ENCODE results near the gene CITED4.

CITED4 gene

DNA sequence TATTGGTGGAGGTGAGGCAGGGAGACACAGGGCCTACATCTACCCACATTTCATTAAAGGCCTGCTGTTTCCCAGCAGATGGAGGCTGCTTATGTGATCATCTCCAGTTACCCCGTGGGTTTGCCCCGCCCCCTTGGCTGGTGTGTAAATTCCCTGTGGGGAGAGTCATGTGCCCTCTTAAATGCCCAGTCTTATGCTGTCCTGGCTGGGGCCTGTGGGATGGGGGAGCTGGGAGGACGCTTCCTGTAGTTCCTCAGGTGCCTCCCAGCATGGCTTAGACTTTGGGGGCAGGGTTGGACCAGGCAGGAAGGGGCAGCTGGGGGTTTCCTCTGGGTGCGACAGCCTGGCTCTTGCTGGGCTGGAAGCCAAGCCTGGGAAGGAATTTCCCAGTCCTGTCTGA is 15.5 kb upstream of the CITED4 start:
- Histone ChIP-seq H2AFZ (ENCODE audit: low read length) (no peak overlapping the region), H3K4me2 (ENCODE audit: low read length) (no peak overlapping the region), H3K4me3 (ENCODE audit: low read depth, low read length, poor library complexity, severe bottlenecking) (no peak overlapping the region), H3K36me3 (ENCODE audit: insufficient read depth, low read length) (no peaks in the 10 kb centered on the region; the same call in 1 of the 2 replicates), H3F3A (ENCODE audit: insufficient read depth, low read length) (no peaks in the 10 kb centered on the region), H3K9me2 (ENCODE audit: low read depth, low read length) (no peaks in the 10 kb centered on the region), H4K20me1 (ENCODE audit: insufficient read depth, low read length) (no peaks in the 10 kb centered on the region), H3K9me3 (ENCODE audit: low read length) (peaks cover 7% of the 10 kb centered on the region; the same call in 1 of the 2 replicates), H3K9ac (ENCODE audit: low read length) (no peak overlapping the region), H3K27me3 (ENCODE audit: insufficient read depth, low read length) (peaks cover 9% of the 10 kb centered on the region), H3K79me2 (ENCODE audit: insufficient read depth, low read length) (no peaks in the 10 kb centered on the region), H3K4me1 (ENCODE audit: insufficient read depth, low read length, severe bottlenecking) (no peaks in the 10 kb centered on the region), H3K27ac (ENCODE audit: low read depth, low read length, poor library complexity, severe bottlenecking) (no peak overlapping the region)
- TF ChIP-seq, protein P1, sequence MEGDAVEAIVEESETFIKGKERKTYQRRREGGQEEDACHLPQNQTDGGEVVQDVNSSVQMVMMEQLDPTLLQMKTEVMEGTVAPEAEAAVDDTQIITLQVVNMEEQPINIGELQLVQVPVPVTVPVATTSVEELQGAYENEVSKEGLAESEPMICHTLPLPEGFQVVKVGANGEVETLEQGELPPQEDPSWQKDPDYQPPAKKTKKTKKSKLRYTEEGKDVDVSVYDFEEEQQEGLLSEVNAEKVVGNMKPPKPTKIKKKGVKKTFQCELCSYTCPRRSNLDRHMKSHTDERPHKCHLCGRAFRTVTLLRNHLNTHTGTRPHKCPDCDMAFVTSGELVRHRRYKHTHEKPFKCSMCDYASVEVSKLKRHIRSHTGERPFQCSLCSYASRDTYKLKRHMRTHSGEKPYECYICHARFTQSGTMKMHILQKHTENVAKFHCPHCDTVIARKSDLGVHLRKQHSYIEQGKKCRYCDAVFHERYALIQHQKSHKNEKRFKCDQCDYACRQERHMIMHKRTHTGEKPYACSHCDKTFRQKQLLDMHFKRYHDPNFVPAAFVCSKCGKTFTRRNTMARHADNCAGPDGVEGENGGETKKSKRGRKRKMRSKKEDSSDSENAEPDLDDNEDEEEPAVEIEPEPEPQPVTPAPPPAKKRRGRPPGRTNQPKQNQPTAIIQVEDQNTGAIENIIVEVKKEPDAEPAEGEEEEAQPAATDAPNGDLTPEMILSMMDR (IDR thresholded peaks at IDR 0.05; ENCODE audit: low read length), result no peak
- no peak for TF ChIP-seq EZH2 (IDR thresholded peaks at IDR 0.05; ENCODE audit: borderline replicate concordance, low read length)

- H2AFZ ChIP-seq (ENCODE audit: low read length), result no peak overlapping the region
- H3K4me1 ChIP-seq (ENCODE audit: insufficient read depth, low read length, severe bottlenecking), result no peaks in the 10 kb centered on the region
- H3F3A ChIP-seq (ENCODE audit: insufficient read depth, low read length), result no peaks in the 10 kb centered on the region
- no peaks in the 10 kb centered on the region for H3K79me2 ChIP-seq (ENCODE audit: insufficient read depth, low read length)
- no peak overlapping the region for H3K4me2 ChIP-seq (ENCODE audit: low read length)
- peaks cover 7% of the 10 kb centered on the region; the same call in 1 of the 2 replicates for H3K9me3 ChIP-seq (ENCODE audit: low read length)
- no peak overlapping the region for H3K9ac ChIP-seq (ENCODE audit: low read length)
- H3K9me2 ChIP-seq (ENCODE audit: low read depth, low read length), result no peaks in the 10 kb centered on the region
- H3K4me3 ChIP-seq (ENCODE audit: low read depth, low read length, poor library complexity, severe bottlenecking), result no peak overlapping the region
- no peaks in the 10 kb centered on the region; the same call in 1 of the 2 replicates for H3K36me3 ChIP-seq (ENCODE audit: insufficient read depth, low read length)
- H3K27ac ChIP-seq (ENCODE audit: low read depth, low read length, poor library complexity, severe bottlenecking), result no peak overlapping the region
- H4K20me1 ChIP-seq (ENCODE audit: insufficient read depth, low read length), result no peaks in the 10 kb centered on the region
- no peak for TF ChIP-seq EZH2 (IDR thresholded peaks at IDR 0.05; ENCODE audit: borderline replicate concordance, low read length)
- H3K27me3 ChIP-seq (ENCODE audit: insufficient read depth, low read length), result peaks cover 7% of the 10 kb centered on the region
Observed at GRCh38 chr1:40876891-40877290, 14.7 kb upstream of the CITED4 start.

DNA sequence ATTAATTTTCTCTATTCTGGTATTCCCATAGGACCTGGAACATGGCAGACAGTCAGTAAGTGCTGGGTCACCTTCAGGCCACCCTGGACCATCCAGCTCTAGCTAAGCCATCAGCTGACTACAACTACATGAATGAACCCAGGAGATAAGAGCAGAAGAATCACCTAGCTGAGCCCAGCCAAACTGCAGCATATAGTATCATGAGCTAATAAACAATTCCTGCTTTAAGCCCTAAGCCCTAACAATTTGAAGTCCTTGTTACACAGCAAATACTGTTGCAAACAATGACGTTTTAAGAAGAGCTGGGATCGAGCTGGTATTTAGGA is 14.2 kb upstream of the CITED4 start:
- Histone ChIP-seq H3K79me2 (ENCODE audit: insufficient read depth, low read length) (no peaks in the 10 kb centered on the region), H3K4me3 (ENCODE audit: low read depth, low read length, poor library complexity, severe bottlenecking) (no peak overlapping the region), H3K27ac (ENCODE audit: low read depth, low read length, poor library complexity, severe bottlenecking) (no peak overlapping the region), H3K9ac (ENCODE audit: low read length) (no peak overlapping the region), H3K36me3 (ENCODE audit: insufficient read depth, low read length) (no peaks in the 10 kb centered on the region; the same call in 1 of the 2 replicates), H3K9me2 (ENCODE audit: low read depth, low read length) (no peaks in the 10 kb centered on the region), H3K4me1 (ENCODE audit: insufficient read depth, low read length, severe bottlenecking) (no peaks in the 10 kb centered on the region), H4K20me1 (ENCODE audit: insufficient read depth, low read length) (no peaks in the 10 kb centered on the region), H3F3A (ENCODE audit: insufficient read depth, low read length) (no peaks in the 10 kb centered on the region), H2AFZ (ENCODE audit: low read length) (no peak overlapping the region), H3K27me3 (ENCODE audit: insufficient read depth, low read length) (peaks cover 7% of the 10 kb centered on the region), H3K4me2 (ENCODE audit: low read length) (no peak overlapping the region), H3K9me3 (ENCODE audit: low read length) (peaks cover 7% of the 10 kb centered on the region; the same call in 1 of the 2 replicates)
- no peak for TF ChIP-seq EZH2 (IDR thresholded peaks at IDR 0.05; ENCODE audit: borderline replicate concordance, low read length)
- TF ChIP-seq, protein P1 (IDR thresholded peaks at IDR 0.05; ENCODE audit: low read length), result no peak

DNA sequence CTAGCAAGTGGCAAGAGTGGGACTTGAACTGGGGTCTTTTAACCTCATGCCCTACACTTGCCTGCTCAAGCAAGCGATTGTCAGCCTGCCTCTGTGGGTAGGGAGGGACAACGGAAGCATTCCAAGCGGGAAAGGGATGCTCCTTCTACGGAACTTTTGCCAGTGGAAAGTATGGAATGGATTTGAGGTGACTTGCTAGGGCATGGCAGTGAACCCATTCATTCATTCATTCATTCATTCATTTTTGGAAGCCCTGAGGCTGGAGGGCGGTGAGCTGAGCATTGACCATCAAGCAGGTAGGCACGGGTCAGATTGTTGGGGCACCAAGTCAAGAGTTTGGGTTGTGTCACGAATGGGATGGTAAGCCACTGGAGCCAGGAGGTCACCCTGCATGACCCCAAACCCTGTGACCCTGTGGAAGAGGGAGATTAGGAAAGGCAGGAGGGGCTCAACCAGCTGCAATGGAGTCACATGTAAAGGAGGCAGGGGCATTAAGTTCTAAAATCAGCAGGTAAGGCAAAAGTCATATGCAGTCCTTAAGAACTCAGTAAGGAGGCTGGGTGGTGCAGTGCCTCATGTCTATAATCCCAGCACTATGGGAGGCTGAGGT is 11.8 kb upstream of the CITED4 start:
- Histone ChIP-seq H3K79me2 (ENCODE audit: insufficient read depth, low read length) (no peaks in the 10 kb centered on the region), H3K9ac (ENCODE audit: low read length) (no peak overlapping the region), H3K27ac (ENCODE audit: low read depth, low read length, poor library complexity, severe bottlenecking) (no peak overlapping the region), H3F3A (ENCODE audit: insufficient read depth, low read length) (no peaks in the 10 kb centered on the region), H4K20me1 (ENCODE audit: insufficient read depth, low read length) (no peaks in the 10 kb centered on the region), H3K4me3 (ENCODE audit: low read depth, low read length, poor library complexity, severe bottlenecking) (no peak overlapping the region), H3K4me1 (ENCODE audit: insufficient read depth, low read length, severe bottlenecking) (no peaks in the 10 kb centered on the region), H3K27me3 (ENCODE audit: insufficient read depth, low read length) (peaks cover 4% of the 10 kb centered on the region; the same call in 1 of the 2 replicates), H3K36me3 (ENCODE audit: insufficient read depth, low read length) (no peaks in the 10 kb centered on the region; the same call in 1 of the 2 replicates), H3K4me2 (ENCODE audit: low read length) (no peak overlapping the region), H3K9me2 (ENCODE audit: low read depth, low read length) (no peaks in the 10 kb centered on the region), H2AFZ (ENCODE audit: low read length) (no peak overlapping the region), H3K9me3 (ENCODE audit: low read length) (peaks cover 7% of the 10 kb centered on the region; the same call in 1 of the 2 replicates)
- no peak for TF ChIP-seq EZH2 (IDR thresholded peaks at IDR 0.05; ENCODE audit: borderline replicate concordance, low read length)
- TF ChIP-seq, protein P1 (IDR thresholded peaks at IDR 0.05; ENCODE audit: low read length), result no peak
